Measurements from ENCODE around the gene SETBP1. TPM values are rescaled to one million over a fixed set of nuclear protein-coding genes. Genes with fewer than 3 reads are reported as not detected.

SETBP1 gene
- total and polyA plus RNA-seq, 2 of the 13 experiments (the other 11 are each of a cell fraction or from before 2014, with no cell fraction given) = 0.18 to 0.65 TPM

DNA sequence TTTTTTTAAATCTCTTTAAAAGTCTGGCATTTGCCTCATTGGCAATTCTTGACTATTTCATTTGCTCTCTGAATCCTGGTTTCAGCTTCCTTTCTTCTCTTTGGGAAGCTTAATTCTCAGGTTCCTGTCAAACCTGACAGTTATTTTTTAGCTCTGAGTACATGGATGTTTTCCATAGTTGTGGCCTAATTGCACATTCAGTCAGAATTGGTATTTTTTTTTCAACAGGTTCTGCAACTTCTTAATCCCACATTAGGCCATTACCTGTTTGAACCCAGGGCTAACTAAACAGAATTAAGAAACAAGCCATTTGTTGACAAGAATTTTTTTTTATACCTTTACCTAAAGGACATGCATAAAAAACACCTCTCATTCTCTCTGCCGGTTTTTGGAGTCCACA, 338.8 kb downstream of the SETBP1 start (continued):
- no peak for TF ChIP-seq MAFF (IDR thresholded peaks at IDR 0.05; ENCODE audit: low read depth, low read length)
- no peak for TF ChIP-seq NR2C2 (CRISPR knock-in tag; IDR thresholded peaks at IDR 0.05; ENCODE audit: borderline replicate concordance)
- TF ChIP-seq ZNF564 (CRISPR knock-in tag; IDR thresholded peaks at IDR 0.05) = no peak
- no peak for TF ChIP-seq ZSCAN29 (CRISPR knock-in tag; conservative IDR thresholded peaks at IDR 0.05)
- no peak for TF ChIP-seq ELF1 (CRISPR knock-in tag; IDR thresholded peaks at IDR 0.05)
- TF ChIP-seq, protein P1, sequence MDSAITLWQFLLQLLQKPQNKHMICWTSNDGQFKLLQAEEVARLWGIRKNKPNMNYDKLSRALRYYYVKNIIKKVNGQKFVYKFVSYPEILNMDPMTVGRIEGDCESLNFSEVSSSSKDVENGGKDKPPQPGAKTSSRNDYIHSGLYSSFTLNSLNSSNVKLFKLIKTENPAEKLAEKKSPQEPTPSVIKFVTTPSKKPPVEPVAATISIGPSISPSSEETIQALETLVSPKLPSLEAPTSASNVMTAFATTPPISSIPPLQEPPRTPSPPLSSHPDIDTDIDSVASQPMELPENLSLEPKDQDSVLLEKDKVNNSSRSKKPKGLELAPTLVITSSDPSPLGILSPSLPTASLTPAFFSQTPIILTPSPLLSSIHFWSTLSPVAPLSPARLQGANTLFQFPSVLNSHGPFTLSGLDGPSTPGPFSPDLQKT (CRISPR knock-in tag; IDR thresholded peaks at IDR 0.05; ENCODE audit: borderline replicate concordance) = no peak
- no peak for TF ChIP-seq CEBPB (IDR thresholded peaks at IDR 0.05; ENCODE audit: borderline replicate concordance, low read depth, low read length)

DNA sequence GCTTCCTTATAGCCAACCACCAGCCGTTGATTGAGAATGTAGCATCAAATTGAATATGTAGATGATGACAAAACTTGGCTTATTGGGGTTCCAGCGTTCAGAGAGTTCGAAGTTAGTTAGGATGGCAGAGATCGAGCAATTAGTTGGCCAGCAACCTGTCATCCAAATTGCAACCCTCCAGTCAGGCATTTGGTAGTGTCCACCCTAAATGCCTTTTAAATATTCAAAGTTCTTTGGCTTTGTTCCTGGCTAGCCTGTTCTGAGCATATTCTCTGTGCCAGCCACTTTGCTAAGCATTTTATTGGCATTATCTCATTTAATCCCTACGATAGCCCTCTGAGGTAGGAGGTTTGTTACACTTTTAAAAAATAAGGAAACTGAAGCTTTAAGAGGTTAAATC, 342.8 kb downstream of the SETBP1 start:
- Histone ChIP-seq H3K27me3 (ENCODE audit: control insufficient read depth in 1 of 2, insufficient read depth in 2 of 2, low read length in 2 of 2) (no peaks in the 10 kb centered on the region), H2AFZ (ENCODE audit: low read length) (no peak overlapping the region), H3K4me3 (replicated peaks in 1 of 3; ENCODE audit: insufficient read depth in 1 of 3, low read depth in 2 of 3, low read length in 3 of 3) (no peak overlapping the region), H3K27ac (ENCODE audit: extremely low read length, insufficient read depth, low read length) (no peak overlapping the region), H3K9me3 (ENCODE audit: low read length) (no peaks in the 10 kb centered on the region), H4K20me1 (ENCODE audit: insufficient read depth, low read length) (no peaks in the 10 kb centered on the region), H3K9ac (ENCODE audit: insufficient read depth, low read depth, low read length) (no peak overlapping the region), H3K4me1 (ENCODE audit: insufficient read depth, low read length) (no peaks in the 10 kb centered on the region), H3K36me3 (replicated peaks in 1 of 2; ENCODE audit: control insufficient read depth in 1 of 2, insufficient read depth in 2 of 2, low read length in 2 of 2) (no peaks in the 10 kb centered on the region), H3K4me2 (ENCODE audit: low read depth, low read length) (no peak overlapping the region), H3K79me2 (ENCODE audit: insufficient read depth, low read length) (no peaks in the 10 kb centered on the region)
- intact Hi-C loops (cut with micrococcal nuclease; ENCODE audit: unreplicated experiment) = no loop called here
- 54% methylated on average over 5 of the region's 5 CpGs for WGBS (ENCODE audit: low lambda C conversion rate)
- ChIA-PET CTCF (ENCODE audit: low intra/inter-chr PET ratio, low total read pairs) (no interaction called here), POLR2A (no interaction called here)
- DNase-seq (ENCODE audit: low spot score) (no peak), FAIRE-seq (no peak), ATAC-seq (no peak)
- TF ChIP-seq ZNF207 (IDR thresholded peaks at IDR 0.05; ENCODE audit: borderline replicate concordance) (no peak), ZNF792 (CRISPR knock-in tag; IDR thresholded peaks at IDR 0.05) (no peak)
- in situ Hi-C loops (cut with HindIII; ENCODE audit: extremely low pct_ligation_motif_present, low pct_unique_long_range_greater_than_20kb) = no loop called here
- BruUV-seq (replicated peaks) = no TSS peak
